Mesenchymal stem cell (in vitro differentiated cells and primary cell): ENCODE data around the gene JAKMIP2.

ENCODE experiments used
- DNase-seq: peaks from one replicate; pipeline ENCODE4 v3.0.0-alpha.2; 2013
- H2AFZ ChIP-seq: one replicate; pipeline ENCODE4 v1.6.1; 2013; ENCODE audit warnings: low read depth, mild to moderate bottlenecking, control low read depth, inconsistent platforms, low read length, moderate library complexity
- H2AK5ac ChIP-seq: 2 replicates; pipeline ENCODE4 v1.6.1; 2013; ENCODE audit warnings: low read length, moderate library complexity, mild to moderate bottlenecking, inconsistent platforms; ENCODE audit not compliant: severe bottlenecking
- H2BK120ac ChIP-seq: one replicate; pipeline ENCODE4 v1.6.1; 2013; ENCODE audit warnings: low read depth, mild to moderate bottlenecking, inconsistent platforms, low read length, moderate library complexity
- H2BK12ac ChIP-seq, 2 experiments: one replicate each; pipeline ENCODE4 v1.6.1; 2013; ENCODE audit warnings: inconsistent platforms in 2 of 2, low read length in 2 of 2, mild to moderate bottlenecking in 2 of 2, moderate library complexity in 2 of 2, control low read depth in 1 of 2
- H2BK15ac ChIP-seq: one replicate; pipeline ENCODE4 v1.6.1; 2013; ENCODE audit warnings: mild to moderate bottlenecking, low read depth, inconsistent platforms; ENCODE audit not compliant: poor library complexity, severe bottlenecking
- H2BK5ac ChIP-seq: 2 replicates; pipeline ENCODE4 v1.6.1; 2013; ENCODE audit warnings: low read depth, mild to moderate bottlenecking, low read length, control low read depth, inconsistent platforms; ENCODE audit not compliant: poor library complexity, severe bottlenecking
- H3K14ac ChIP-seq, 2 experiments: one replicate each; pipeline ENCODE4 v1.6.1; 2013; ENCODE audit warnings: inconsistent platforms in 2 of 2, low read length in 2 of 2, control low read depth in 1 of 2, mild to moderate bottlenecking in 1 of 2, moderate library complexity in 1 of 2
- H3K18ac ChIP-seq, 2 experiments: one replicate each; pipeline ENCODE4 v1.6.1; 2013; ENCODE audit warnings: inconsistent platforms in 2 of 2, low read length in 2 of 2, control low read depth in 1 of 2, low read depth in 1 of 2, mild to moderate bottlenecking in 1 of 2
- H3K23ac ChIP-seq, 2 experiments: one replicate each; pipeline ENCODE4 v1.6.1; 2013; ENCODE audit warnings: inconsistent platforms in 2 of 2, low read length in 2 of 2, mild to moderate bottlenecking in 2 of 2, moderate library complexity in 2 of 2, control low read depth in 1 of 2
- H3K27ac ChIP-seq: 2 replicates; pipeline ENCODE4 v1.5.1; 2013; ENCODE audit warnings: mild to moderate bottlenecking, moderate library complexity, low read length, control low read depth, inconsistent platforms; ENCODE audit not compliant: poor library complexity, severe bottlenecking
- H3K27me3 ChIP-seq, 2 experiments: 2 replicates each; pipeline versions ENCODE4 v1.6.1 to v1.7.0; 2013; ENCODE audit warnings: low read length in 2 of 2, mild to moderate bottlenecking in 2 of 2, moderate library complexity in 2 of 2, control low read depth in 1 of 2, inconsistent platforms in 1 of 2; ENCODE audit not compliant: control insufficient read depth in 1 of 2, insufficient read depth in 1 of 2
- H3K36me3 ChIP-seq, 2 experiments: 2 replicates each; pipeline versions ENCODE4 v1.6.1 to v1.7.0; 2013; ENCODE audit warnings: low read length in 2 of 2, control low read depth in 1 of 2, inconsistent platforms in 1 of 2, low read depth in 1 of 2, mild to moderate bottlenecking in 1 of 2; ENCODE audit not compliant: insufficient read depth in 2 of 2, control insufficient read depth in 1 of 2
- H3K4ac ChIP-seq, 2 experiments: one replicate each; pipeline ENCODE4 v1.6.1; 2013; ENCODE audit warnings: inconsistent platforms in 2 of 2, low read length in 2 of 2, mild to moderate bottlenecking in 2 of 2, moderate library complexity in 2 of 2, control low read depth in 1 of 2, low read depth in 1 of 2
- H3K4me1 ChIP-seq: 2 replicates; pipeline ENCODE4 v1.6.1; 2013; ENCODE audit warnings: low read depth, low read length, control low read depth; ENCODE audit not compliant: control insufficient read depth, insufficient read depth
- H3K4me2 ChIP-seq: 2 replicates; pipeline ENCODE4 v1.6.1; 2013; ENCODE audit warnings: low read length, mild to moderate bottlenecking, inconsistent platforms; ENCODE audit not compliant: poor library complexity, severe bottlenecking
- H3K4me3 ChIP-seq, 2 experiments: 2 replicates each; pipeline versions ENCODE4 v1.5.1 to v1.7.0; 2013; ENCODE audit warnings: low read length in 2 of 2, mild to moderate bottlenecking in 2 of 2, control low read depth in 1 of 2, low read depth in 1 of 2; ENCODE audit not compliant: insufficient read depth in 1 of 2
- H3K79me1 ChIP-seq: replicated peaks from 2 replicates; pipeline ENCODE4 v1.6.1; 2013; ENCODE audit warnings: mild to moderate bottlenecking, control low read depth, low read length, inconsistent platforms; ENCODE audit not compliant: poor library complexity, severe bottlenecking
- H3K9ac ChIP-seq: 2 replicates; pipeline ENCODE4 v1.7.0; 2013; ENCODE audit warnings: mild to moderate bottlenecking, low read length, moderate library complexity
- H3K9me3 ChIP-seq: 2 replicates; pipeline ENCODE4 v1.7.0; 2013; ENCODE audit warnings: mild to moderate bottlenecking, low read length; ENCODE audit not compliant: control insufficient read depth
- H4K8ac ChIP-seq: one replicate; pipeline ENCODE4 v1.6.1; 2013; ENCODE audit warnings: inconsistent platforms, mild to moderate bottlenecking, low read length, moderate library complexity
- H4K91ac ChIP-seq: one replicate; pipeline ENCODE4 v1.6.1; 2013; ENCODE audit warnings: mild to moderate bottlenecking, low read length, inconsistent platforms
- WGBS: methylation state at CpG from one replicate; pipeline ENCODE4 v1.1.7; 2013; ENCODE audit warnings: mixed read lengths; 5-methylcytosine and 5-hydroxymethylcytosine counted together

The JAKMIP2 gene

GRCh38 chr5:147801461-147801860 lies 18.9 kb upstream of the JAKMIP2 start:
- Histone ChIP-seq H2BK12ac (no peak overlapping the region), H3K9me3 (no peaks in the 10 kb centered on the region), H3K4me2 (no peak overlapping the region), H2BK15ac (no peak overlapping the region), H3K27ac (no peak overlapping the region), H3K4me1 (peaks cover 3% of the 10 kb centered on the region), H3K4ac (no peak overlapping the region), H3K4me3 (no peak overlapping the region), H3K9ac (no peak overlapping the region), H3K14ac (no peak overlapping the region), H4K91ac (no peak overlapping the region), H2AK5ac (no peak overlapping the region), H2BK120ac (no peak overlapping the region), H2BK5ac (no peak overlapping the region), H3K23ac (no peak overlapping the region), H2AFZ (no peak overlapping the region), H3K18ac (no peak overlapping the region), H3K79me1 (no peaks in the 10 kb centered on the region), H3K27me3 (peaks cover 0 to 5% of the 10 kb centered on the region in 2 experiments), H4K8ac (no peak overlapping the region), H3K36me3 (no peaks in the 10 kb centered on the region)
- no peak for DNase-seq
- WGBS: 54% methylated on average over 1 of the region's 1 CpG

- no peak overlapping the region for H2BK12ac ChIP-seq
- H3K4me3 ChIP-seq: no peak overlapping the region
- peaks cover 3% of the 10 kb centered on the region for H3K4me1 ChIP-seq
- no peak overlapping the region for H2AK5ac ChIP-seq
- no peaks in the 10 kb centered on the region for H3K36me3 ChIP-seq
- H4K91ac ChIP-seq: no peak overlapping the region
- no peak overlapping the region for H3K9ac ChIP-seq
- no peak overlapping the region for H3K27ac ChIP-seq
- no peaks in the 10 kb centered on the region for H3K9me3 ChIP-seq
- H2BK5ac ChIP-seq: no peak overlapping the region
- H2BK120ac ChIP-seq: no peak overlapping the region
- H2BK15ac ChIP-seq: no peak overlapping the region
- H3K79me1 ChIP-seq: no peaks in the 10 kb centered on the region
- DNase-seq: no peak
- H3K4me2 ChIP-seq: no peak overlapping the region
- 71% methylated on average over 2 of the region's 3 CpGs for WGBS
- no peak overlapping the region for H3K23ac ChIP-seq
- H3K4ac ChIP-seq: no peak overlapping the region
- H3K27me3 ChIP-seq: peaks cover 0 to 5% of the 10 kb centered on the region in 2 experiments
- no peak overlapping the region for H3K14ac ChIP-seq
- no peak overlapping the region for H2AFZ ChIP-seq
- H4K8ac ChIP-seq: no peak overlapping the region
- H3K18ac ChIP-seq: no peak overlapping the region
Observed at GRCh38 chr5:147800491-147800890, 18.0 kb upstream of the JAKMIP2 start.

GRCh38 chr5:147796556-147797308 lies 14.2 kb upstream of the JAKMIP2 start:
- no peaks in the 10 kb centered on the region for H3K9me3 ChIP-seq
- no peak overlapping the region for H2BK15ac ChIP-seq
- no peak overlapping the region for H3K4me3 ChIP-seq
- no peak overlapping the region for H3K14ac ChIP-seq
- 80% methylated on average over 6 of the region's 6 CpGs for WGBS
- no peak overlapping the region for H3K9ac ChIP-seq
- H2BK5ac ChIP-seq: no peak overlapping the region
- H3K36me3 ChIP-seq: no peaks in the 10 kb centered on the region
- no peak overlapping the region for H2AFZ ChIP-seq
- H3K27ac ChIP-seq: no peak overlapping the region
- no peaks in the 10 kb centered on the region for H3K79me1 ChIP-seq
- H3K18ac ChIP-seq: no peak overlapping the region
- no peak overlapping the region for H3K4ac ChIP-seq
- H3K27me3 ChIP-seq: no peaks in the 10 kb centered on the region
- H4K91ac ChIP-seq: no peak overlapping the region
- H4K8ac ChIP-seq: no peak overlapping the region
- H2BK120ac ChIP-seq: no peak overlapping the region
- no peak overlapping the region for H2AK5ac ChIP-seq
- H2BK12ac ChIP-seq: no peak overlapping the region
- no peaks in the 10 kb centered on the region for H3K4me1 ChIP-seq
- no peak for DNase-seq
- H3K23ac ChIP-seq: no peak overlapping the region
- H3K4me2 ChIP-seq: no peak overlapping the region

GRCh38 chr5:147791181-147791580 lies 8.7 kb upstream of the JAKMIP2 start:
- WGBS: 92% methylated on average over 6 of the region's 6 CpGs
- H3K27ac ChIP-seq: no peak overlapping the region
- no peak for DNase-seq

More at GRCh38 chr5:147791181-147791580, 8.7 kb upstream of the JAKMIP2 start:
- Histone ChIP-seq H2BK120ac (no peak overlapping the region), H3K23ac (no peak overlapping the region), H3K27me3 (no peaks in the 10 kb centered on the region), H3K9me3 (no peaks in the 10 kb centered on the region), H3K4me1 (no peaks in the 10 kb centered on the region), H3K79me1 (no peaks in the 10 kb centered on the region), H2AFZ (no peak overlapping the region), H2BK15ac (no peak overlapping the region), H4K91ac (no peak overlapping the region), H3K4me2 (no peak overlapping the region), H4K8ac (no peak overlapping the region), H3K4me3 (no peak overlapping the region), H3K14ac (no peak overlapping the region), H2BK12ac (no peak overlapping the region), H2BK5ac (no peak overlapping the region), H2AK5ac (no peak overlapping the region), H3K36me3 (no peaks in the 10 kb centered on the region), H3K18ac (no peak overlapping the region), H3K9ac (no peak overlapping the region), H3K4ac (no peak overlapping the region)
